ENCODE data around the gene KRT27. TPM values are rescaled to one million over a fixed set of nuclear protein-coding genes. Genes with fewer than 3 reads are reported as not detected.
"Not testable (repeated sequence)": the region's sequence is repeated elsewhere in the genome, so short reads cannot be mapped to it uniquely, and the experiment has no call there.

Gene KRT27
- total and polyA plus RNA-seq, 2 donors (not counting 3 experiments of a cell fraction or from before 2014, with no cell fraction given), result not detected

DNA sequence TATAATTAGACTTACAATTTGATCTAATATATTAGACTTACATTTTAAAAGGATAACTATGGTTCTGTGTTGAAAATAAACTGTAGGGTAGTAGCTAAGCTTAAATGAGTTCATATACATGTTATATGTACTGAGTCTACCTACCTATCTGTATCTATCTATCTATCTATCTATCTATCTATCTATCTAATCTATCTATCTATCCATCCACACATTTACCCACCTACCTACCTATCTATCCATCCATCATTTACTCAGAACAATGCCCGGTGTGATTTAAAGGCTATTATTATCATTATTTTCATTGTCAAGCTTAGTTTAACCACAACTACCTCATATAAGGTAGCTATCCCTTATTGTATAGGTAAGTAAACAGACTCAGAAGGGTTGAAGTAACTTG is 33.0 kb upstream of the KRT27 start:
- H3K9me1 ChIP-seq (replicated peaks; ENCODE audit: control insufficient read depth, extremely low read depth, insufficient read depth, low read length), result no peaks in the 10 kb centered on the region
- peaks cover 2 to 4% of the 10 kb centered on the region in 2 experiments for H3K27me3 ChIP-seq (ENCODE audit: control insufficient read depth in 2 of 2, insufficient read depth in 2 of 2, low read length in 2 of 2)
- no peaks in the 10 kb centered on the region for H3K79me2 ChIP-seq (ENCODE audit: control insufficient read depth, insufficient read depth, low read length)
- dilution Hi-C loops (cut with MboI; ENCODE audit: extremely low pct_ligation_motif_present, low sequenced_read_pairs), result no loop called here
- no peak overlapping the region for H3K4me2 ChIP-seq (ENCODE audit: insufficient read depth, low read length)
- no peaks in the 10 kb centered on the region for H3K9me3 ChIP-seq (replicated peaks; ENCODE audit: control insufficient read depth, insufficient read depth, low read length)
- ChIA-PET CTCF (interaction anchor here (1.0 to 1.4 kb wide), 3 partner anchors 12 to 848 kb away, joined by 3 to 6 read pairs (median 5); no protein-coding TSS in a partner anchor), POLR2A (no interaction called here)
- H3K27ac ChIP-seq (ENCODE audit: insufficient read depth, low read depth, low read length), result no peak overlapping the region
- peaks cover 0 to 2% of the 10 kb centered on the region in 2 experiments for H3K36me3 ChIP-seq (ENCODE audit: control insufficient read depth in 2 of 2, extremely low read depth in 1 of 2, insufficient read depth in 2 of 2, low read length in 2 of 2)
- H3K4me3 ChIP-seq (replicated peaks in 1 of 3; ENCODE audit: insufficient read depth in 1 of 3, low read depth in 1 of 3, low read length in 3 of 3), result no peak overlapping the region
- H4K20me1 ChIP-seq (replicated peaks; ENCODE audit: control insufficient read depth, extremely low read depth, insufficient read depth, low read length), result no peaks in the 10 kb centered on the region
- BruUV-seq (replicated peaks), result no TSS peak
- no peak for FAIRE-seq
- intact Hi-C loops (cut with micrococcal nuclease), result loop anchor here (5.0 kb wide), 1 partner anchor 852 kb away; no protein-coding TSS in a partner anchor
- no peak overlapping the region for H3K9ac ChIP-seq (replicated peaks; ENCODE audit: extremely low read depth, insufficient read depth, low read length)
- no peak for TF ChIP-seq GATA2 (IDR thresholded peaks at IDR 0.05; ENCODE audit: insufficient read depth, insufficient read length, low read depth, low read length)
- TF ChIP-seq, protein P1, sequence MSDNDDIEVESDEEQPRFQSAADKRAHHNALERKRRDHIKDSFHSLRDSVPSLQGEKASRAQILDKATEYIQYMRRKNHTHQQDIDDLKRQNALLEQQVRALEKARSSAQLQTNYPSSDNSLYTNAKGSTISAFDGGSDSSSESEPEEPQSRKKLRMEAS (IDR thresholded peaks at IDR 0.05; ENCODE audit: insufficient read depth, insufficient read length), result no peak
- TF ChIP-seq POLR2A (IDR thresholded peaks at IDR 0.05; ENCODE audit: low read depth, low read length), result no peak
- TF ChIP-seq POLR2AphosphoS5 (IDR thresholded peaks at IDR 0.05; ENCODE audit: insufficient read depth, low read depth, low read length), result no peak
- TF ChIP-seq MYC (IDR thresholded peaks at IDR 0.05; ENCODE audit: low read depth, low read length), result no peak
- TF ChIP-seq, protein P2, sequence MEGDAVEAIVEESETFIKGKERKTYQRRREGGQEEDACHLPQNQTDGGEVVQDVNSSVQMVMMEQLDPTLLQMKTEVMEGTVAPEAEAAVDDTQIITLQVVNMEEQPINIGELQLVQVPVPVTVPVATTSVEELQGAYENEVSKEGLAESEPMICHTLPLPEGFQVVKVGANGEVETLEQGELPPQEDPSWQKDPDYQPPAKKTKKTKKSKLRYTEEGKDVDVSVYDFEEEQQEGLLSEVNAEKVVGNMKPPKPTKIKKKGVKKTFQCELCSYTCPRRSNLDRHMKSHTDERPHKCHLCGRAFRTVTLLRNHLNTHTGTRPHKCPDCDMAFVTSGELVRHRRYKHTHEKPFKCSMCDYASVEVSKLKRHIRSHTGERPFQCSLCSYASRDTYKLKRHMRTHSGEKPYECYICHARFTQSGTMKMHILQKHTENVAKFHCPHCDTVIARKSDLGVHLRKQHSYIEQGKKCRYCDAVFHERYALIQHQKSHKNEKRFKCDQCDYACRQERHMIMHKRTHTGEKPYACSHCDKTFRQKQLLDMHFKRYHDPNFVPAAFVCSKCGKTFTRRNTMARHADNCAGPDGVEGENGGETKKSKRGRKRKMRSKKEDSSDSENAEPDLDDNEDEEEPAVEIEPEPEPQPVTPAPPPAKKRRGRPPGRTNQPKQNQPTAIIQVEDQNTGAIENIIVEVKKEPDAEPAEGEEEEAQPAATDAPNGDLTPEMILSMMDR (IDR thresholded peaks at IDR 0.05; ENCODE audit: extremely low read depth in 1 of 2, insufficient read depth in 1 of 2, low read depth in 1 of 2, low read length in 2 of 2), result no peak
- H2AFZ ChIP-seq (ENCODE audit: low read depth, low read length), result no peak overlapping the region
- no peak for DNase-seq (ENCODE audit: low read depth, low spot score)
- peaks cover 9% of the 10 kb centered on the region for H3K4me1 ChIP-seq (ENCODE audit: control insufficient read depth, extremely low read depth, insufficient read depth, low read length)

DNA sequence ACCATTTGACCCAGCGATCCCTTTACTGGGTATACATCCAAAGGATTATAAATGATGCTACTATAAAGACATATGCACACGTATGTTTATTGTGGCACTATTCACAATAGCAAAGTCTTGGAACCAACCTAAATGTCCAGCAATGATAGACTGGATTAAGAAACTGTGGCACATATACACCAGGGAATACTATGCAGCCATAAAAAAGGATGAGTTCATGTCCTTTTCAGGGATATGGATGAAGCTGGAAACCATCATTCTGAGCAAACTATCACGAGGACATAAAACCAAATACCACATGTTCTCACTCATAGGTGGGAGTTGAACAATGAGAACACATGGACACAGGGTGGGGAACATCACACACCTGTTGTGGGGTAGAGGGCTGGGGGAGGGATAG is 32.3 kb upstream of the KRT27 start:
- H3K27ac ChIP-seq (ENCODE audit: insufficient read depth, low read depth, low read length); H3K9me1 ChIP-seq (replicated peaks; ENCODE audit: control insufficient read depth, extremely low read depth, insufficient read depth, low read length); H3K4me3 ChIP-seq (replicated peaks in 1 of 3; ENCODE audit: insufficient read depth in 1 of 3, low read depth in 1 of 3, low read length in 3 of 3); FAIRE-seq; H2AFZ ChIP-seq (ENCODE audit: low read depth, low read length); DNase-seq (ENCODE audit: low read depth, low spot score); H3K27me3 ChIP-seq (ENCODE audit: control insufficient read depth in 2 of 2, insufficient read depth in 2 of 2, low read length in 2 of 2); BruUV-seq (replicated peaks); CTCF ChIA-PET; H3K36me3 ChIP-seq (ENCODE audit: control insufficient read depth in 2 of 2, extremely low read depth in 1 of 2, insufficient read depth in 2 of 2, low read length in 2 of 2); H3K9me3 ChIP-seq (replicated peaks; ENCODE audit: control insufficient read depth, insufficient read depth, low read length); POLR2A ChIA-PET; H3K9ac ChIP-seq (replicated peaks; ENCODE audit: extremely low read depth, insufficient read depth, low read length); H3K4me2 ChIP-seq (ENCODE audit: insufficient read depth, low read length); H4K20me1 ChIP-seq (replicated peaks; ENCODE audit: control insufficient read depth, extremely low read depth, insufficient read depth, low read length); dilution Hi-C loops (cut with MboI; ENCODE audit: extremely low pct_ligation_motif_present, low sequenced_read_pairs); H3K79me2 ChIP-seq (ENCODE audit: control insufficient read depth, insufficient read depth, low read length): not testable (repeated sequence)
- intact Hi-C loops (cut with micrococcal nuclease), result loop anchor here (5.0 kb wide), 1 partner anchor 853 kb away; no protein-coding TSS in a partner anchor
- peaks cover 16% of the 10 kb centered on the region for H3K4me1 ChIP-seq (ENCODE audit: control insufficient read depth, extremely low read depth, insufficient read depth, low read length)
